ENCODE results near the gene SULT1E1. TPM values are rescaled to one million over a fixed set of nuclear protein-coding genes. Genes with fewer than 3 reads are reported as not detected.
"Not testable (repeated sequence)": the region's sequence is repeated elsewhere in the genome, so short reads cannot be mapped to it uniquely, and the experiment has no call there.

SULT1E1 gene
- total RNA-seq, 2 donors from 2014 or later, result not detected

- no peaks in the 10 kb centered on the region for H3K9me3 Mint-ChIP-seq
- ATAC-seq, result no peak
- H3K4me1 Mint-ChIP-seq (ENCODE audit: low read depth in 2 of 2), result peaks cover 13 to 23% of the 10 kb centered on the region in 2 donors
- DNase-seq (ENCODE audit: low spot score), result no peak
- H3K36me3 Mint-ChIP-seq, result no peaks in the 10 kb centered on the region
- H3K27ac Mint-ChIP-seq, result peak overlapping the region; percentile 76 to 78
- no peaks in the 10 kb centered on the region for H3K27me3 Mint-ChIP-seq
- no peak overlapping the region for H3K4me3 Mint-ChIP-seq
Observed at GRCh38 chr4:69832326-69833030, 27.5 kb downstream of the SULT1E1 start.

- Mint-ChIP-seq H3K36me3 (no peaks in the 10 kb centered on the region), H3K27me3 (no peaks in the 10 kb centered on the region), H3K9me3 (no peaks in the 10 kb centered on the region), H3K4me1 (ENCODE audit: low read depth in 2 of 2) (peaks cover 13 to 24% of the 10 kb centered on the region in 2 donors), H3K4me3 (peak overlapping the region; percentile 92), H3K27ac (peak overlapping the region; percentile 76 to 78)
- ATAC-seq (peak; percentile 87 to 92), DNase-seq (ENCODE audit: low spot score) (peak; percentile 70)
Observed at GRCh38 chr4:69831646-69832325, 28.2 kb downstream of the SULT1E1 start.

DNA sequence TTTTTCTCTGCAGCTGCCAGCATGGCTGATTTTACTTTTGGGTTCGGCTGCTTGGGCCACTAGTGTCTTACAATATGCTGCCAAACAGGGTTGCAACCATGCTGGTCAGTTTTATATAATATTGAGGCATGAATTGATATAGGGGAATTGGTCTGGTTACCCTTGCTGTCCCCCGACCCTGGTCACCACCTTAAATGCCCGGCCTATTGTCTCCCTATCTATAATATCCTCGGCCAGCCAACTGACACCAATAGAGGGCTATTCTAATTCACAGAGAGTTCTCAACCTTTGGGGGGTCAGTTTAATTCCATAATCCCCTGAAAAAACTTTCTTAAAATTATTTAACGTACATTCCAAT lies 28.7 kb downstream of the SULT1E1 start:
- H3K4me3 Mint-ChIP-seq, result peak overlapping the region; percentile 92
- peak overlapping the region; percentile 76 to 78 for H3K27ac Mint-ChIP-seq
- ATAC-seq (no peak), DNase-seq (ENCODE audit: low spot score) (no peak)
- no peaks in the 10 kb centered on the region for H3K36me3 Mint-ChIP-seq
- no peaks in the 10 kb centered on the region for H3K27me3 Mint-ChIP-seq
- H3K4me1 Mint-ChIP-seq (ENCODE audit: low read depth in 2 of 2), result peaks cover 13 to 26% of the 10 kb centered on the region in 2 donors
- no peaks in the 10 kb centered on the region for H3K9me3 Mint-ChIP-seq

GRCh38 chr4:69830560-69831269 lies 29.2 kb downstream of the SULT1E1 start:
- no peaks in the 10 kb centered on the region for H3K27me3 Mint-ChIP-seq
- H3K4me1 Mint-ChIP-seq (ENCODE audit: low read depth in 2 of 2), result peaks cover 13 to 27% of the 10 kb centered on the region in 2 donors
- no peak for DNase-seq (ENCODE audit: low spot score)
- H3K9me3 Mint-ChIP-seq, result no peaks in the 10 kb centered on the region
- peak overlapping the region in 1 of 2 donors; percentile 78 for H3K27ac Mint-ChIP-seq
- peak overlapping the region; percentile 92 for H3K4me3 Mint-ChIP-seq
- no peaks in the 10 kb centered on the region for H3K36me3 Mint-ChIP-seq
- no peak for ATAC-seq

DNA sequence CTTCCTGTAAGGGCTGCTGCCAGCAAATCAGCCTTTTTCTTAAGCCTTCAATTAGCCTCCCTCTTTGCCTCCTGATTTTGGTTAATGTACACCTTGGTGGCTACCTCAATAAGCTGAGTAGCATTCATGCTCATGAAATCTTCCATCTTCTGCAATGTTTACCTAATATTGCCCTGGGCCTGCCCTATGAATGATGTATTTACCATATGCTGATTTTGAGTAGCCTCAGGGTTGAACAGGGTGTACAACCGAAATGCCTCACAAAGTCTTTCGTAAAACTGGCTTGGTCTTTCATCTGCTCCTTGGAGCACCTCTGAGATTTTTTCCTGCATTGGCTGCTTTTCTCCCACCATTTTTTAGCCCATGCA lies 29.8 kb downstream of the SULT1E1 start:
- H3K27me3 Mint-ChIP-seq, result no peaks in the 10 kb centered on the region
- H3K4me1 Mint-ChIP-seq (ENCODE audit: low read depth in 2 of 2), result peaks cover 13 to 31% of the 10 kb centered on the region in 2 donors
- DNase-seq (ENCODE audit: low spot score) (no peak), ATAC-seq (no peak)
- H3K4me3 Mint-ChIP-seq, result no peak overlapping the region
- no peak overlapping the region for H3K27ac Mint-ChIP-seq
- no peaks in the 10 kb centered on the region for H3K36me3 Mint-ChIP-seq
- no peaks in the 10 kb centered on the region for H3K9me3 Mint-ChIP-seq

DNA sequence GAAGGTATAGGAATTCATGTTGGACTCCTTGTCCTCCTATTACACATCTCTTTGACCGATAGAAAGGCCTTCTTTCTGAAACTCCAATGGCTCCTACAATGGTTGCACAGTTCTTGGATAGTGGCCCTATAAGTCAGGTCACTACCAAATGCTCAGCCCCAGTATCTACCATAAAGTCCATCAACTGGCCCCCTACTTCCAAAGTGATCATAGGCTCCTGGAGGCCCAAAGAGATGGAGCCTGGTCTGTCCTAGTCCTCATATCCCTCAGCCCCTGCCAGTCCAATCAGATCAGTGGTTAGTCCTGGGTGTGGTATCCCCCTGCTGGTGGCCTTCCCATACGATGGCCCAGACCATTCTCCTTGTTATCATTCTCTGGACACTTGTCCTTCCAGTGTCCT lies 30.3 kb downstream of the SULT1E1 start:
- ATAC-seq, result no peak
- Mint-ChIP-seq H3K36me3 (no peaks in the 10 kb centered on the region), H3K4me1 (ENCODE audit: low read depth in 2 of 2) (peaks cover 13 to 36% of the 10 kb centered on the region in 2 donors), H3K27ac (no peak overlapping the region), H3K27me3 (no peaks in the 10 kb centered on the region), H3K4me3 (no peak overlapping the region), H3K9me3 (no peaks in the 10 kb centered on the region)
- no peak for DNase-seq (ENCODE audit: low spot score)

DNA sequence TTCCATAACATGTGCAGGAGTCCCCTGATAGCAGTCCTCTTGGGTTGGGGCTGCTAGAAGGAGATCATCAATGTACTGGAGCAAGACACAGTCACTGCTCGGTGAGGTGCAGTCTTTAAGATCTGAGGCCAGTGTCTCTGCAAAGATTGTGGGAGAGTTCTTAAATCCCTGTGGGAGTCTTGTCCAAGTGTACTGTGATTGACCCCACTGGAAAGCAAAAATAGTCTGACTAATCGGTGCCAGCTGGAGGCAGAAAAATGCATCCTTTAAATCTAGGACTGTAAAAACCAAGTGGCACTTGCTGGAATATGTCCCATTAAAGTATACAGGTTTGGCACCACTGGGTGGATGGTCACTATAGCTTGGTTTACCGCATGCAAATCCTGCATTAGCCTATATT lies 31.1 kb downstream of the SULT1E1 start:
- Mint-ChIP-seq H3K36me3 (no peaks in the 10 kb centered on the region), H3K4me1 (ENCODE audit: low read depth in 2 of 2) (peaks cover 13 to 39% of the 10 kb centered on the region in 2 donors), H3K9me3 (no peaks in the 10 kb centered on the region), H3K27me3 (no peaks in the 10 kb centered on the region), H3K27ac (no peak overlapping the region), H3K4me3 (no peak overlapping the region)
- ATAC-seq (no peak), DNase-seq (ENCODE audit: low spot score) (no peak)

GRCh38 chr4:69825056-69825455 lies 34.9 kb downstream of the SULT1E1 start:
- DNase-seq (ENCODE audit: low spot score); H3K4me3 Mint-ChIP-seq; ATAC-seq; H3K36me3 Mint-ChIP-seq; H3K27me3 Mint-ChIP-seq; H3K9me3 Mint-ChIP-seq: not testable (repeated sequence)
- Mint-ChIP-seq H3K4me1 (ENCODE audit: low read depth in 2 of 2) (peaks cover 0 to 23% of the 10 kb centered on the region in 2 donors), H3K27ac (peak overlapping the region in 1 of 2 donors; percentile 58)

DNA sequence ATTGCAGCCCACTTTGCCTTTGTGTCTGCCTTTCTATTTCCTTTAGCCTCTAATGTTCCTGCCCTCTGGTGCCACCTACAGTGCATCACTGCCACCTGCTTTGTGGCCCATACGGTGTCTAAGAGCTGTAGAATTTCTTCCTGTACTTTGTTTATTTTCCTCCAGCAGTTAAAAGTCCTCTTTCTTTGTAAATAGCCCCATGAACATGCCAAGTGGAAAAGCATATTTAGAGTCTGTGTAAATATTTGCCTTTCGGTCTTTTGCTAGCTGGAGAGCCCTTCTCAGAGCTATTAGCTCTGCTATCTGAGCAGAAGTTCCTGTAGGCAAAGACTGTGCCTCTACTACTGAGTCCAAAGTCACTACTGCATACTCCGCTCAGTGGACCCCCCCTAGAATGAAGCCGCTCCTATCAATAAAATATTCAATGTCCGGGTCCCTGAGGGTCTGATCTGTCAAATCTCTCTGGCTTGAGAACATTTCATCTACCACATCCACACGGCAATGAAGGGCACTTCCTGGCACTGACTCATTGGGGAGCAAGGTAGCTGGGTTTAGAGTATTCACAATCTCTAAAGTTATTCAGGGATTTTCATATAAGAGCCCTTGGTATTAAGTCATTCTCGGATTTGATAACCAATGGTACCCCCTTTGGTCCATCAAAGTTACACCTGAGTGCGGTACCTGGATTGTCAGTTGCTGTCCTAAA lies 36.3 kb downstream of the SULT1E1 start:
- Mint-ChIP-seq H3K4me3 (no peak overlapping the region), H3K4me1 (ENCODE audit: low read depth in 2 of 2) (peaks cover 0 to 21% of the 10 kb centered on the region in 2 donors), H3K9me3 (no peaks in the 10 kb centered on the region), H3K27me3 (no peaks in the 10 kb centered on the region), H3K27ac (peak overlapping the region in 1 of 2 donors; percentile 27), H3K36me3 (no peaks in the 10 kb centered on the region)
- no peak for DNase-seq (ENCODE audit: low spot score)
- ATAC-seq, result peak; percentile 56 to 73

GRCh38 chr4:69823048-69823447 lies 36.9 kb downstream of the SULT1E1 start:
- Mint-ChIP-seq H3K36me3 (no peaks in the 10 kb centered on the region), H3K9me3 (no peaks in the 10 kb centered on the region), H3K4me1 (ENCODE audit: low read depth in 2 of 2) (peaks cover 0 to 21% of the 10 kb centered on the region in 2 donors), H3K4me3 (no peak overlapping the region), H3K27me3 (no peaks in the 10 kb centered on the region), H3K27ac (no peak overlapping the region)
- DNase-seq (ENCODE audit: low spot score) (no peak), ATAC-seq (no peak)

GRCh38 chr4:69822198-69822597 lies 37.7 kb downstream of the SULT1E1 start:
- Mint-ChIP-seq H3K4me3 (no peak overlapping the region), H3K27ac (no peak overlapping the region), H3K4me1 (ENCODE audit: low read depth in 2 of 2) (peaks cover 0 to 21% of the 10 kb centered on the region in 2 donors), H3K9me3 (no peaks in the 10 kb centered on the region), H3K27me3 (no peaks in the 10 kb centered on the region), H3K36me3 (no peaks in the 10 kb centered on the region)
- no peak for DNase-seq (ENCODE audit: low spot score)
- no peak for ATAC-seq

GRCh38 chr4:69818060-69818639 lies 41.8 kb downstream of the SULT1E1 start:
- H3K4me1 Mint-ChIP-seq (ENCODE audit: low read depth in 2 of 2), result no peaks in the 10 kb centered on the region
- no peak overlapping the region for H3K4me3 Mint-ChIP-seq
- no peak overlapping the region for H3K27ac Mint-ChIP-seq
- DNase-seq (ENCODE audit: low spot score) (no peak), ATAC-seq (no peak)
- no peaks in the 10 kb centered on the region for H3K9me3 Mint-ChIP-seq
- no peaks in the 10 kb centered on the region for H3K27me3 Mint-ChIP-seq
- H3K36me3 Mint-ChIP-seq, result no peaks in the 10 kb centered on the region

- ATAC-seq (no peak), DNase-seq (ENCODE audit: low spot score) (no peak)
- Mint-ChIP-seq H3K9me3 (no peaks in the 10 kb centered on the region), H3K4me3 (no peak overlapping the region), H3K4me1 (ENCODE audit: low read depth in 2 of 2) (no peaks in the 10 kb centered on the region), H3K36me3 (no peaks in the 10 kb centered on the region), H3K27ac (no peak overlapping the region), H3K27me3 (no peaks in the 10 kb centered on the region)
Observed at GRCh38 chr4:69816236-69816635, 43.7 kb downstream of the SULT1E1 start.

Data from natural killer cell treated with Interleukin-12 subunit alpha and Interleukin-12 subunit beta and Interleukin-15 and Interleukin-18, amount 100 ng/mL, for 72 hours (primary cell).